LNCAP (cell line): ENCODE measurements around the gene OSBPL1A.

ENCODE experiments used
- TF ChIP-seq, protein P1 (sequence below): fragments of 450-650 bp; IDR thresholded peaks from 2 replicates; pipeline ENCODE4 v1.5.1; 2017; ENCODE audit warnings: mild to moderate bottlenecking

Gene OSBPL1A

GRCh38 chr18:24380163-24380747 is 17.4 kb downstream of the OSBPL1A start:
- TF ChIP-seq, protein P1, sequence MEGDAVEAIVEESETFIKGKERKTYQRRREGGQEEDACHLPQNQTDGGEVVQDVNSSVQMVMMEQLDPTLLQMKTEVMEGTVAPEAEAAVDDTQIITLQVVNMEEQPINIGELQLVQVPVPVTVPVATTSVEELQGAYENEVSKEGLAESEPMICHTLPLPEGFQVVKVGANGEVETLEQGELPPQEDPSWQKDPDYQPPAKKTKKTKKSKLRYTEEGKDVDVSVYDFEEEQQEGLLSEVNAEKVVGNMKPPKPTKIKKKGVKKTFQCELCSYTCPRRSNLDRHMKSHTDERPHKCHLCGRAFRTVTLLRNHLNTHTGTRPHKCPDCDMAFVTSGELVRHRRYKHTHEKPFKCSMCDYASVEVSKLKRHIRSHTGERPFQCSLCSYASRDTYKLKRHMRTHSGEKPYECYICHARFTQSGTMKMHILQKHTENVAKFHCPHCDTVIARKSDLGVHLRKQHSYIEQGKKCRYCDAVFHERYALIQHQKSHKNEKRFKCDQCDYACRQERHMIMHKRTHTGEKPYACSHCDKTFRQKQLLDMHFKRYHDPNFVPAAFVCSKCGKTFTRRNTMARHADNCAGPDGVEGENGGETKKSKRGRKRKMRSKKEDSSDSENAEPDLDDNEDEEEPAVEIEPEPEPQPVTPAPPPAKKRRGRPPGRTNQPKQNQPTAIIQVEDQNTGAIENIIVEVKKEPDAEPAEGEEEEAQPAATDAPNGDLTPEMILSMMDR = no peak

DNA sequence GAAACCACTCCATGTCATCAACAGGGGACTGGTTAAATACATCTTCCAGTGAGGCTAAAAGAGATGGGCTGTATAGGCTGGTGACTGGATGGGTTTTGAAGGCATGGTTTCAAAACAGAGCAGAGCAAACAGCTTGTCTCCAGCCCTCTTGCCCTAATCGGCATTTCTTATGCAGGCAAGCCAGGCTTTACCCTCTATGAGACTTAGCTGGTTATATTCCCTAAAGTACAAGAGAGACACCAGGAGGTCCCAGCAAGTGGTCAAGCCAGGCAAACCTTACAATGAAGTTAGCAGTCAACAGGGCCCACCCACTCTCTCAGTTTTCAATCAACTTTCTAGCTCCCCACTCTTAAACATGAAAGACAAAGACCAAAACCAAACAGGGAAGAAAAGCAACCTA is 19.0 kb downstream of the OSBPL1A start:
- TF ChIP-seq, protein P1 = no peak

DNA sequence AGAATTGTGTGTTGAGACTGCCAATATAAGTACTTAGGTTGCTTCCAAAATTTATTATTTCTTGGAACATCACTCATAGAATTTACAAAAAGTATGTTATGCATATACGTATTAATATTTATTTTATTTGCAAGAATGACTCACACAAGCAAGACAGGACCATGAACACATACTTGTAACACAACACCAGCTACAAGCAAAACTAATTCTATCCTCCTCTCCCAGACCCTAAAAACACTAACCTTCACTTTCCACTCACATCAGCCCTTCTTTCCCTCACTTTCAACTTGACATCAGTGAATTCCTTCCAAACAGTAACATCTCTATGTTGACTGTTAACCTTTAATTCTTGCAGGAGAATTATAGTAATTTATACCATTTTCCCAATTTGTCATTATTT is 24.3 kb downstream of the OSBPL1A start:
- TF ChIP-seq, protein P1 = no peak

DNA sequence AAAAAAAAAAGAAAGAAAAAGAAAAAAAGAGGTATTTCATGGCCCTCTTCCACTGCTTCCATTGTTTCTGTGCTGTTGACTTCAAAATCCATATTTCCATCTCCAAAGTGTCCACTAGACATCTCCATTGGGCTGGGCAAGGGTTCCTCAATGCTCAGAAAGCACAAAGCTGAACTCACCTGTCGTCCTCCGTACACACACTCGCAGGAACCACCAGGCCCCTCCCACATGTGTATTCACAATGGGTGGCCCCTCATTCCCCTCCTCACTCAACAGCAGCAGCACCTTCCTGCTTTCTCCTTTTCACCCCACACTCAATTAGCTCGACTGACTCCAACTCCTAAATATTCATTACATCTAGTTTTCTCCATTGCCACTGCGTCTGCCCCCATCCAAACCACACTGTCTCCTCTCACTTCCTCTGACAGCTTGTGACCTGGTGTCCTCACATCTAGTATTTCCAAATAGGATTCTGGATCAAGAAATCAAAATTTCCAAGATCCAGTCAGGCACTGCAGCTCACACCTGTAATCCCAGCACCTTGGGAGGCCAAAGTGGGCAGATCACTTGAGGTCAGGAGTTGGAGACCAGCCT is 25.2 kb downstream of the OSBPL1A start:
- TF ChIP-seq, protein P1 = no peak

- TF ChIP-seq, protein P1 = no peak
These were observed 27.5 kb downstream of the OSBPL1A start for GRCh38 chr18:24370120-24370519.

- TF ChIP-seq, protein P1 = no peak
These were observed 28.2 kb downstream of the OSBPL1A start for GRCh38 chr18:24369426-24369825.

- TF ChIP-seq, protein P1 = no peak
These were observed 28.9 kb downstream of the OSBPL1A start for GRCh38 chr18:24368749-24369148.

- TF ChIP-seq, protein P1 = no peak
These were observed 31.3 kb downstream of the OSBPL1A start for GRCh38 chr18:24366328-24366727.
